GM19023 (cell line): Measurements from ENCODE around the gene RASL12.
"Not testable (repeated sequence)": the region's sequence is repeated elsewhere in the genome, so short reads cannot be mapped to it uniquely, and the experiment has no call there.

Experiments
- ATAC-seq: cut with Tn5 transposase; IDR thresholded peaks from one replicate; pipeline ENCODE4 v1.9.1; 2021; ENCODE audit warnings: mild to moderate bottlenecking, moderate library complexity; ENCODE audit not compliant: unreplicated experiment

RASL12 gene

GRCh38 chr15:65032801-65033537, 34.8 kb downstream of the RASL12 start:
- peak; percentile 42 for ATAC-seq

GRCh38 chr15:65029736-65030208, 38.0 kb downstream of the RASL12 start:
- ATAC-seq, result no peak

GRCh38 chr15:65028921-65029735, 38.7 kb downstream of the RASL12 start, which contains the start of gene MTFMT:
MTFMT (minus strand) TSS chr15:65029639; CDS start chr15:65029613, 26 bp downstream.
- ATAC-seq, result peak; percentile 65

- ATAC-seq, result no peak
These were observed 39.5 kb downstream of the RASL12 start for GRCh38 chr15:65028338-65028737.

- no peak for ATAC-seq
These were observed 40.2 kb downstream of the RASL12 start for GRCh38 chr15:65027593-65027992.

GRCh38 chr15:65026756-65027155, 41.0 kb downstream of the RASL12 start:
- ATAC-seq, result no peak

- no peak for ATAC-seq
These were observed 46.3 kb downstream of the RASL12 start for GRCh38 chr15:65021488-65021887.

- no peak for ATAC-seq
These were observed 47.4 kb downstream of the RASL12 start for GRCh38 chr15:65020419-65020818.

- not testable (repeated sequence) for ATAC-seq
These were observed 56.6 kb downstream of the RASL12 start for GRCh38 chr15:65011198-65011597.

- ATAC-seq, result no peak
These were observed 58.8 kb downstream of the RASL12 start for GRCh38 chr15:65008983-65009382.

GRCh38 chr15:65006876-65007275, 60.9 kb downstream of the RASL12 start:
- ATAC-seq, result no peak

- ATAC-seq, result no peak
These were observed 62.8 kb downstream of the RASL12 start for GRCh38 chr15:65004993-65005392.
